ENCODE results near the gene FURIN.
A peak's percentile ranks its signal among the peaks of the same experiment; 100 is the strongest.
"Not testable (repeated sequence)": the region's sequence is repeated elsewhere in the genome, so short reads cannot be mapped to it uniquely, and the experiment has no call there.

The FURIN gene

GRCh38 chr15:90918835-90919234, 50.4 kb downstream of the FURIN start:
- TF ChIP-seq EZH2 (optimal IDR thresholded peaks at IDR 0.05; ENCODE audit: low read depth, low read length) (no peak), CTCF (IDR thresholded peaks at IDR 0.05; ENCODE audit: low read length) (no peak), EZH2phosphoT487 (IDR thresholded peaks at IDR 0.05; ENCODE audit: low read length) (no peak)
- Histone ChIP-seq H3K4me3 (ENCODE audit: low read length) (no peak overlapping the region), H4K20me1 (ENCODE audit: insufficient read depth, low read length) (no peaks in the 10 kb centered on the region), H3K4me2 (ENCODE audit: low read depth, low read length) (no peak overlapping the region), H3K27me3 (replicated peaks; ENCODE audit: insufficient read depth, low read length) (no peaks in the 10 kb centered on the region), H3K27ac (ENCODE audit: low read length) (no peak overlapping the region), H3K4me1 (ENCODE audit: low read length) (no peaks in the 10 kb centered on the region), H3K9me2 (replicated peaks; ENCODE audit: insufficient read depth, low read length) (no peaks in the 10 kb centered on the region), H3K9me3 (replicated peaks; ENCODE audit: insufficient read depth, low read length) (no peaks in the 10 kb centered on the region), H3F3A (ENCODE audit: insufficient read depth, low read length) (no peaks in the 10 kb centered on the region), H3K9ac (ENCODE audit: low read length) (no peak overlapping the region), H3K36me3 (replicated peaks; ENCODE audit: insufficient read depth, low read length) (peaks cover 3% of the 10 kb centered on the region; the same call in 1 of the 2 replicates), H2AFZ (ENCODE audit: low read length) (no peak overlapping the region), H3K79me2 (ENCODE audit: low read length) (no peaks in the 10 kb centered on the region)
- no peak for DNase-seq

- no peak overlapping the region for H3K9ac ChIP-seq (ENCODE audit: low read length)
- H3K9me2 ChIP-seq (replicated peaks; ENCODE audit: insufficient read depth, low read length) = no peaks in the 10 kb centered on the region
- no peak for DNase-seq
- no peaks in the 10 kb centered on the region for H3K4me1 ChIP-seq (ENCODE audit: low read length)
- no peaks in the 10 kb centered on the region for H3K27me3 ChIP-seq (replicated peaks; ENCODE audit: insufficient read depth, low read length)
- H3K36me3 ChIP-seq (replicated peaks; ENCODE audit: insufficient read depth, low read length) = no peaks in the 10 kb centered on the region
- H4K20me1 ChIP-seq (ENCODE audit: insufficient read depth, low read length) = no peaks in the 10 kb centered on the region
- no peak overlapping the region for H2AFZ ChIP-seq (ENCODE audit: low read length)
- no peaks in the 10 kb centered on the region for H3K9me3 ChIP-seq (replicated peaks; ENCODE audit: insufficient read depth, low read length)
- no peak overlapping the region for H3K4me3 ChIP-seq (ENCODE audit: low read length)
- H3K27ac ChIP-seq (ENCODE audit: low read length) = no peak overlapping the region
- no peaks in the 10 kb centered on the region for H3K79me2 ChIP-seq (ENCODE audit: low read length)
- no peak overlapping the region for H3K4me2 ChIP-seq (ENCODE audit: low read depth, low read length)
- TF ChIP-seq EZH2phosphoT487 (IDR thresholded peaks at IDR 0.05; ENCODE audit: low read length) (no peak), CTCF (IDR thresholded peaks at IDR 0.05; ENCODE audit: low read length) (no peak), EZH2 (optimal IDR thresholded peaks at IDR 0.05; ENCODE audit: low read depth, low read length) (no peak)
- no peaks in the 10 kb centered on the region for H3F3A ChIP-seq (ENCODE audit: insufficient read depth, low read length)
Measured at GRCh38 chr15:90921887-90922286, 53.5 kb downstream of the FURIN start.

GRCh38 chr15:90922712-90923322, 54.4 kb downstream of the FURIN start:
- H3F3A ChIP-seq (ENCODE audit: insufficient read depth, low read length); H2AFZ ChIP-seq (ENCODE audit: low read length); H3K27ac ChIP-seq (ENCODE audit: low read length); H3K9ac ChIP-seq (ENCODE audit: low read length); H4K20me1 ChIP-seq (ENCODE audit: insufficient read depth, low read length); H3K27me3 ChIP-seq (replicated peaks; ENCODE audit: insufficient read depth, low read length); H3K36me3 ChIP-seq (replicated peaks; ENCODE audit: insufficient read depth, low read length); H3K9me2 ChIP-seq (replicated peaks; ENCODE audit: insufficient read depth, low read length); H3K9me3 ChIP-seq (replicated peaks; ENCODE audit: insufficient read depth, low read length); H3K4me2 ChIP-seq (ENCODE audit: low read depth, low read length); H3K79me2 ChIP-seq (ENCODE audit: low read length); H3K4me1 ChIP-seq (ENCODE audit: low read length); H3K4me3 ChIP-seq (ENCODE audit: low read length): not testable (repeated sequence)
- peak; percentile 19 for DNase-seq

- no peak overlapping the region for H3K27ac ChIP-seq (ENCODE audit: low read length)
- H2AFZ ChIP-seq (ENCODE audit: low read length) = no peak overlapping the region
- no peak for TF ChIP-seq CTCF (IDR thresholded peaks at IDR 0.05; ENCODE audit: low read length)
- no peak for TF ChIP-seq EZH2 (optimal IDR thresholded peaks at IDR 0.05; ENCODE audit: low read depth, low read length)
- TF ChIP-seq EZH2phosphoT487 (IDR thresholded peaks at IDR 0.05; ENCODE audit: low read length) = no peak
- H3K9me3 ChIP-seq (replicated peaks; ENCODE audit: insufficient read depth, low read length) = no peaks in the 10 kb centered on the region
- no peaks in the 10 kb centered on the region for H3K9me2 ChIP-seq (replicated peaks; ENCODE audit: insufficient read depth, low read length)
- H3K4me1 ChIP-seq (ENCODE audit: low read length) = peaks cover 4% of the 10 kb centered on the region; the same call in 1 of the 2 replicates
- H3K36me3 ChIP-seq (replicated peaks; ENCODE audit: insufficient read depth, low read length) = no peaks in the 10 kb centered on the region
- H3K79me2 ChIP-seq (ENCODE audit: low read length) = peaks cover 6% of the 10 kb centered on the region
- no peaks in the 10 kb centered on the region for H3K27me3 ChIP-seq (replicated peaks; ENCODE audit: insufficient read depth, low read length)
- H3F3A ChIP-seq (ENCODE audit: insufficient read depth, low read length) = peaks cover 6% of the 10 kb centered on the region
- H3K9ac ChIP-seq (ENCODE audit: low read length) = no peak overlapping the region
- H3K4me2 ChIP-seq (ENCODE audit: low read depth, low read length) = no peak overlapping the region
- no peak overlapping the region for H3K4me3 ChIP-seq (ENCODE audit: low read length)
- no peak for DNase-seq
- no peaks in the 10 kb centered on the region for H4K20me1 ChIP-seq (ENCODE audit: insufficient read depth, low read length)
Measured at GRCh38 chr15:90924375-90924774, 56.0 kb downstream of the FURIN start.

GRCh38 chr15:90926766-90927165, 58.4 kb downstream of the FURIN start:
- H3K9me2 ChIP-seq (replicated peaks; ENCODE audit: insufficient read depth, low read length); H3K27ac ChIP-seq (ENCODE audit: low read length); H3K27me3 ChIP-seq (replicated peaks; ENCODE audit: insufficient read depth, low read length); H3K9ac ChIP-seq (ENCODE audit: low read length); H3K4me1 ChIP-seq (ENCODE audit: low read length); H4K20me1 ChIP-seq (ENCODE audit: insufficient read depth, low read length); H3K4me3 ChIP-seq (ENCODE audit: low read length); H3K9me3 ChIP-seq (replicated peaks; ENCODE audit: insufficient read depth, low read length); H2AFZ ChIP-seq (ENCODE audit: low read length); DNase-seq; H3K4me2 ChIP-seq (ENCODE audit: low read depth, low read length); H3K36me3 ChIP-seq (replicated peaks; ENCODE audit: insufficient read depth, low read length): not testable (repeated sequence)
- peaks cover 29% of the 10 kb centered on the region for H3F3A ChIP-seq (ENCODE audit: insufficient read depth, low read length)
- H3K79me2 ChIP-seq (ENCODE audit: low read length) = peaks cover 11% of the 10 kb centered on the region

All from MM.1S (cell line).